ENCODE data around the gene JSRP1.

Gene JSRP1

GRCh38 chr19:2266183-2266993, 10.2 kb upstream of the JSRP1 start:
- DNase-seq (ENCODE audit: low read depth in 2 of 2), result peak in 1 of 2 experiments; percentile 41

DNA sequence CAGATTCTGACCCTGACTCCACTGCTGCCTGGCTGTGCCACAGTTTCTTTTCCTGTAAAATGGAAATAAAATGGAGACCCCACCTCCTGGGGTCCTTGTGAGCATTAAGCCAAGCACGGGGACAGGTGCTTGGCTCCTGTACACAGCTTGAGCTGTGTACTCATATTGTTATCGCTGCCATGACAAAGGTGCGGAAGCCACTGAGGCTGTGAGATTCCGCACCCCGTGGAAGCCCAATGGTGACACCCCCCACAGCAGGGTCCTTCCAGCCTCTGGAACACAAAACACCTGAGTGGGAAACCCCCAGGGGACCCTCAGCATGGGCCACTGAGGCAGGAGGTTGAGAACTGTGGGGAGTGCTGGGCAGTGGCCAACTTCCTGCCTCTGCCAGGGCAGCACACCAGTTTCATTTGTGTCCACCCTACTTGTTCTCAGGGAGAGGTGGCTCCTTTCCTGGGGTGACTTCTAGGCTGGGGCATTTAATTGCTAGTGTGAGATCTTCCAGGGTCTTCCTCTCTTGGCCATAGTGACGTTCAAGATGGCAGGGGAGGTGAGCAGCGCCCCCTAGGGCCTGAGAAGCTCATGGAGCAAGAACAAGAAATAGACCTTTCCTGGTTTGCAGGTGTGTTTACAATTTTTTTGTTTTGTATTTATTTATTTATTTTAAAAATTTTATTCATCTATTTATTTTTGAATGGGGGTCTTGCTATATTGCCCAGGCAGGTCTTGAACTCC, 5.4 kb upstream of the JSRP1 start:
- DNase-seq (ENCODE audit: low read depth in 2 of 2), result no peak

DNA sequence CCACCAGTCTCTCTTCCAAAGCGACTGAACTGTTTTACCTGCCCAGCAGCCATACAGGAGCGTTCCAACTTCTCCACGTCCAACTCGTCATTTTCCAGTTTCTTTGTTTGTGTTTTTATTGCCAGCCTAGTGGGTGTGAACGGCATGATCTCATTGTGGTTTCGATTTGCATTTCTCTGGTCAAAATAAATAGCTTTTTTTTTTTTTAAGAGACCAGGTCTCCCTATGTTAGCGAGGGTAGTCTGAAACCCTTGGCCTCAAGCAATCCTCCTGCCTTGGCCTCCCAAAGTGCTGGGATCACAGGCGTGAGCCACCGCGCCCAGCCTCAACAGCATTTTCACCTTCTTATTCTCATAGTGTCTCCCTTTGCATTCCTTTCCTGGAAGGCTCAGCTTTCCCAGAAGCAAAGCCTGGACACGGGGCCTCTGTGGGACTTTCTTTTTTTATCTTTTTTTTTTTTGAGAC, 4.2 kb upstream of the JSRP1 start:
- no peak for DNase-seq (ENCODE audit: low read depth in 2 of 2)

DNA sequence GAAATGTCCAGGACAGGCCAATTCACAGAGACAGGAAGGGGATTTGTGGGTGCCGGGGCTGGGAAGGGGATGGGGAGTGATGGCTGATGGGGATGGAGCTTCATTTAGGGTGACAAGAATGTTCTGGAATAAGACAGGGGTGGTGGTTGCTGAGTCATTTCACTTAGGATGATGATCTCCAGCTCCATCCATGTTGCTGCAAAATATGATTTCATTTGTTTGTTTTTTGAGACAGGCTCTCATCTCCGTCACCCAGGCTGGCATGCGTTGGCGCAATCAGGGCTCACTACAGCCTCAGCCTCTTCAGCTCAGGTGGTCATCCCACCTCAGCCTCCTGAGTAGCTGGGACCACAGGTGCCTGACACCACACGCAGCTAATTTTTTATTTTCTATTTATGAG, 3.1 kb upstream of the JSRP1 start:
- DNase-seq (ENCODE audit: low read depth in 2 of 2), result no peak

DNA sequence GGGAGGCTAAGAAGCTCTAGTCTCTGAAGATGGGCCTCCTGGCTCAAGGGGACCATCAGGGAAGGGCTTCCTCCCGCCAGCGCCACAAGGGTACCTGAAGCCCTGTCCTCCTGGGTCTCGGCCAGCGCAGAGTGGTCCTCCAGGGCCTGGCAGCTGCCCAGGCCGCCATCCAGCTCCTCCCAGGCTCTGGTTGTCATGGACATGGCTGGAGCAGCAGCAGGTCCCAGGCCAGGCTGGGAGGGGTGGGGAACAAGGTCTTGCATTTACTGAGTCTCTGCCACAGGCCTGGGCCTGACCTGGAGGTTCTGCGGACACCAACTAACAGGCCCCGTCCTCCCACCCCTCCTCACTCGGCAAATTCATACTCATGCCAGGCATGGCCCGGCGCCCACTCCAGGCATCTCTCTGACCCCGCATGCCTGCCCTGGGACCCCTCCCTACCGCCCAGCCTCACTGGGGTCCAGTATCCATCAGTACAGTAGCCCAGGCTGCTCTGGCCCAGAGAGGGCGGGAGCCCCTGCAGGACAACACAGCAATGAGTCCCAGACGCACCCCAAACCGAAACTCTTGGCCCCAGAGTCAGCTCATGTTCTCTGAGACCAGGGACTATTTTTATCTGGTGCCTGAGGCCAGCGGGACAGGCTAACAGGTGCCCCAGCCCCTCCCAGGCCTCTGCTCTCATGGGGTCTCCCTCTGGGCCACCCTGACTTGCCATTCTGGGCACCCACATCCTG, 938 bp downstream of the JSRP1 start:
- no peak for DNase-seq (ENCODE audit: low read depth in 2 of 2)

DNA sequence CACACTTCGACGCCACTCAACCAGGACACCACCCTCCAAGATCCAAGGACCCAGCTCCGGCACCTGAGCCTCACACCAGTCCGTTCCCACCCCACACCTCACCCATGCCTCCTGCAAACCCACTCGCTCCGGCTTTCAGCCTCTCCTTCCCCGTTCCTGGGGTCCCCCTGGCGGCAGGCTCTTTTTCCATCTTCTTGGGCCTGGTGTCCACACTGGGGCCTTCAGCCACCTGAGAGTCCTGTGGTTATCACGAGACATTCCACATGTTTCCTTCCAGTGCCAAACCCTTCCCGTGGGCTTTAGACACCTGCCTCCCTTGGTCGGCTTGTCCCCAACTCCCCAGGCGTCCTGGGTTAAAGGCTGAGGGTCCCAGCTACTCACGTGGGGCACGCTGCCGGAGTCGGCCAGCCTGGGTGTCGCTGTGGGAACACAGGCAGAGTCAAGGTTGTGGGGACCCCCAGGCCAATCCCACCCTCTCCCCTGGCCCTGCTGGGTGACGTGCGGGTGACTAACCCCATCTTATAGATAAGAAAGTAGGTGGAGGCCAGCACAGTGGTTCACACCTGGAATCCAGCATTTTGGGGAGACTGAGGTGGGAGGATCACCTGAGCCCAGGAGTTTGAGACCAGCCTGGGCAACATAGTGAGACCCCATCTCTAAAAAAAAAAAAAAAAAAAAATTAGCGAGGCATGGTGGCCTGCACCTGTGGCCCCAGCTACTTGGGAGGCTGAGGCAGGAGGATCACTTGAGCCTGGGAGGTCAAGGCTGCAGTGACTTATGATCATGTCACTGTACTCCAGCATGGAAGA, 1.9 kb downstream of the JSRP1 start:
- no peak for DNase-seq (ENCODE audit: low read depth in 2 of 2)

DNA sequence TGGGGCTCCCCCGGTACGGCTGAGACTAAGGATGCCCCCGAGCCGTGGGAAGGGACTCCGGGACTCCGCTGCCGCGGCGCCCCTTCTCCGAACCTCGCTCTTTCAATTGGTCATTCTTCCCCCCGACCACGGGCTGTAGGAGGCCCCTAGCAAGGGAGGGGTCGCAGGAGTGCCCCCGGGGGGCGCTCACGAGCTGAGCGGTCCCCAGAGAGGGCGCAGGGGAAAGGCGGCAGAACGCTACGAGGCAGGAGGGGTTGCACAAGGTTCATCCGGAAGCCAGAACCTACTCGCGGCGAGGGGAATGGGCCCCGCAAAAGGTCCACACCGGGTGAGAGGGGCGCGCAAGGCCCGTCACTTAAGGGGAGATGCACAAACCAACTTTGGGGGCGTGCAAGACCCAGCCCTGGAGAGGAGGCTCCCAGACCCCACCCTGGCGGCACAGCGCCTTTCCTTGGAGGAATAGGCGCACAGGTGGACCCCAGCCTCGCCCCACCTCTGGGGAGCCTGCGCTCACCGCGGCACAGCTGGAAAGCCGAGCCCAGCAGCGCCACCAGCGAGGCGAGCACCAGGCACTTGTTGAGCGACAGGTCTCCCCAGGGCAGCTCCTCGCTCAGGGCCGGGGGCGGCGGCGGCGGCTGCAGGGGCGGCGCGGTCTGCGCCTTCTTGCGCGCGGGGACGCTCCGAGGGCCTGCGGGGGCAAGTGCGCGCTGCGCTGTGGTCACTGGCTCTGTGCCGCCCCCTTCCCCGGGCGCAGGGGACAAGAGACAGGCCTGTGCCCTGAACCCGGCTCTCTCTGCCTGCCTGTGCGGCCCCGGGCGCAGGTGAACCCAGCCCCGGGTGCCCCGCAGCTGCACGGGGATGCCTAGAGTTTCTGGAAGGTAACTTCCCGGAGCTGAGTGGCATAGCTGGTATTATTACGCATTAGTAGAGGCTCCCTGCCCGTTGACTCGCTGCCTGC, 2.8 kb downstream of the JSRP1 start:
- DNase-seq (ENCODE audit: low read depth in 2 of 2), result no peak

DNA sequence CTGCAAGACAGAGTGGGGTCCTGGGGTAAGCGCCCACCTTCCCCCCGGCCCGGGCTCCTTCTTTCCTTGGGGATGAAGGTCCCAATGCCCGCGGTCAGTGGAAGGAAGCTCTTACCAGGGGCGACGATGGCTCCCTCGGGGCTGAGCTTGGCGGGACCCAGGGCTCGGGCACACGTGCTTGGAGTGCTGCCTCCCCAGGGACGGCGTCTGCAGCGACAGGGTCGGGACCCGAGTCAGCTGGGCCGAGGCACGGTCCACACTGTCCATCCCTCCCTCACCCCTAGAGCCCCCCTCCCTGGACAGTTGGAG, 3.5 kb downstream of the JSRP1 start:
- no peak for DNase-seq (ENCODE audit: low read depth in 2 of 2)

DNA sequence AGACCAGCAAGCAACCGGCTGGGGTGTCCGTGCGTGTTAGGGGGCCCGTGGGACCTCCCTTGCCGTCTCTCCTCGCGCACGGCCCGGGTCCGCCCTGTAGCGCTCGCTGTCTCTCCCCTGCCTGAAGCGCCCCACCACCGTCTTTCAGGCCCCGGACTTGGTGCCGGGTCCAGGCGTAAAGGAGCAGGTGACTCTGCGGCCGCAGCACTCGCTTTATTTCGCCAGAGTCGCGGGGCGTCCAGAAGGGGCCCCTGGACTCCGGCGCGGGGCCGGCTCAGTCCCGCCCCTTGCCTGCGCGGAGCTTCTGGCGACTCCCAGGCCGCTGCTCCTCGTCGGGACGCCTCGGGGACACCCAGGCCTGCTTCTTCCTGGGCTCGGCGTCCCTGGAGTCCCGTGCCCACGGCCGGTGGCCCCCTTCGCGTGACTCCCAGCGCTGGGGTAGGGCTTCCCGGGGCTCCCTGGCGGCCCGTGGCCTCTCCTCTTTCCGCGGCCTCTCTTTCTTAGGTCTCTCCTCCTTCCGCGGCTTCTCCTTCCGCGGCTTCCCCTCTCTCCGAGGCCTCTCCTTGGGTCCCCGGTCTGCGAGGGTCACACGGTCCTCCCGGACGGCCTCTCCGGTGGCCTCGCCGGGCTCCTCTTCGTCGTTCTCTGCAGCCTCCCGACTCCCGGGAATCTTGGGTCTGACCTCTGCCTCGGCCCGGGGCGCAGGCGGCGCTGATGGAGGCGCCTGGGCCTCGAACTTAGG, 4.0 kb downstream of the JSRP1 start:
- DNase-seq (ENCODE audit: low read depth in 2 of 2), result no peak

GRCh38 chr19:2251106-2252054, 4.8 kb downstream of the JSRP1 start:
- no peak for DNase-seq (ENCODE audit: low read depth in 2 of 2)

DNA sequence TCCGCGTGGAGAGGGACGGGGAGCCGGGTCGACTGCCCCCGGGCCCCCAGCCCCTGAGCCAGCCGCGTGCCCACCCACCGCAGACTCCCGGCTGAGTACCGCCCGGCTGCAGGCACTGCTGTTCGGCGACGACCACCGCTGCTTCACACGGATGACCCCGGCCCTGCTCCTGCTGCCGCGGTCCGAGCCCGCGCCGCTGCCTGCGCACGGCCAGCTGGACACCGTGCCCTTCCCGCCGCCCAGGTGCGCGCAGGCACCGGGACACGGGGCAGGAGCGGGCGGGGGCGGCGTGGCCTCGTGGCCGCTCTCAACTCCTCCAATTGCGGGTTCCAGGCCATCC, 5.5 kb downstream of the JSRP1 start:
- DNase-seq (ENCODE audit: low read depth in 2 of 2), result no peak

GRCh38 chr19:2249880-2250765, 6.1 kb downstream of the JSRP1 start:
- no peak for DNase-seq (ENCODE audit: low read depth in 2 of 2)

DNA sequence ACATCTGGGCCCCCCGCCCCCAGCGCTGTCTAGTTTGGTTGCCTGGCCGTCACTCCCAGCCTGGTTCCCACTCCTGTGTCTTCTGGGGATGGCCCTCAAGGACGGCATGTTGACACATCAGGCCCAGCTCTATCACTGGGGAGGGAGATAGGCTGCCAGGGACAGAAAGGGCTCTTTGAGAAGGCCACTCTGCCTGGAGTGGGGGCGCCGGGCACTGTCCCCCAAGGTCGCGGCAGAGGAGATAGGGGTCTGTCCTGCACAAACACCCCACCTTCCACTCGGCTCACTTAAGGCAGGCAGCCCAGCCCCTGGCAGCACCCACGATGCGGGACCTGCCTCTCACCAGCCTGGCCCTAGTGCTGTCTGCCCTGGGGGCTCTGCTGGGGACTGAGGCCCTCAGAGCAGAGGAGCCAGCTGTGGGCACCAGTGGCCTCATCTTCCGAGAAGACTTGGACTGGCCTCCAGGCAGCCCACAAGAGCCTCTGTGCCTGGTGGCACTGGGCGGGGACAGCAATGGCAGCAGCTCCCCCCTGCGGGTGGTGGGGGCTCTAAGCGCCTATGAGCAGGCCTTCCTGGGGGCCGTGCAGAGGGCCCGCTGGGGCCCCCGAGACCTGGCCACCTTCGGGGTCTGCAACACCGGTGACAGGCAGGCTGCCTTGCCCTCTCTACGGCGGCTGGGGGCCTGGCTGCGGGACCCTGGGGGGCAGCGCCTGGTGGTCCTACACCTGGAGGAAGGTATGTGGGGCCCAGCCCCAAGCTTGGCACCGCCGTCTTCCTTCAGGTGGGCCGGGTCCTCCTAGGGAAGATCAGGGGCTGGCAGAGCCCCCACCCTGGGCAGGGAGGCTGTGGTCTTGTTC, 7.0 kb downstream of the JSRP1 start, which contains the start of gene AMH:
AMH (plus strand) TSS at position 314 of the 857 bp plus-strand sequence; CDS start at position 324, 10 bp downstream.
- DNase-seq (ENCODE audit: low read depth in 2 of 2), result no peak

DNA sequence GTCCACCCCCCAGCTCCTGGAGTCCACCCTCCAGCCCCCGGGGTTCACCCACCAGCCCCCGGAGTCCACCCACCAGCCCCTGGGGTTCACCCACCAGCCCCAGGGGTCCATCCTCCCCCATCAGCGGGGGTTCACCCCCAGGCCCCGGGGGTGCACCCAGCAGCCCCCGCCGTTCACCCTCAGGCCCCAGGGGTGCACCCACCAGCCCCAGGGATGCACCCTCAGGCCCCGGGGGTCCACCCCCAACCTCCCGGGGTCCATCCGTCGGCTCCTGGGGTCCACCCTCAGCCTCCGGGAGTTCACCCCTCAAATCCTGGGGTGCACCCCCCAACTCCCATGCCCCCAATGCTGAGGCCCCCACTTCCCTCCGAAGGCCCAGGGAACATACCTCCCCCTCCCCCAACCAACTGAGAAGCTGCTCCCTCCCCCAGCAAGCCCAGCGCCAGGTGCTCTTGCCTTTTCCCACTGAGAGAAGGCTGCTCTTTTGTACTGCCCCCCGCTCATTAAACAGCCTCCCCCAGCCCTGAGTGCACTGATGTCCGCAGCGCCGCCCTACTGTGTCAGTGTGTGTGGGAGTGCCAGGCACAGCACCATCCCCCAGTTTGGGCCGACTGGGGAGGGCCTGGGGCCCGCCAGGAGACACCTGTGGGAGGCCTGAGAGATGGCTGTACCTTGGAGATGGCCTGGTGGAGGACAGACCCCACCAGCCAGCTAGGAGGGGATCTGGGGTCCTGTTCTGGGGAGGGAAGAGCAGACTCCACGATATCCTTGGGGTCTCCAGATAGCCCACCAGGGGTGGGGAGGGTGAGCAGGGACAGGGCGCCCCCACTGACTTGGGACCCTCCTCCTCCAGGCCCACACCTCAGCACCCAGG, 7.8 kb downstream of the JSRP1 start:
- no peak for DNase-seq (ENCODE audit: low read depth in 2 of 2)

- DNase-seq (ENCODE audit: low read depth in 2 of 2), result no peak
Measured at GRCh38 chr19:2247433-2248101, 8.7 kb downstream of the JSRP1 start.

Data from fibroblast of skin of left biceps (primary cell).